CD4-positive, alpha-beta T cell treated with Interleukin-17A for 1 hour (primary cell): ENCODE measurements around the gene COX6B2.

ENCODE experiments used
- DNase-seq: peaks from one replicate; pipeline ENCODE4 v3.0.0-alpha.2; 2020

The COX6B2 gene

DNA sequence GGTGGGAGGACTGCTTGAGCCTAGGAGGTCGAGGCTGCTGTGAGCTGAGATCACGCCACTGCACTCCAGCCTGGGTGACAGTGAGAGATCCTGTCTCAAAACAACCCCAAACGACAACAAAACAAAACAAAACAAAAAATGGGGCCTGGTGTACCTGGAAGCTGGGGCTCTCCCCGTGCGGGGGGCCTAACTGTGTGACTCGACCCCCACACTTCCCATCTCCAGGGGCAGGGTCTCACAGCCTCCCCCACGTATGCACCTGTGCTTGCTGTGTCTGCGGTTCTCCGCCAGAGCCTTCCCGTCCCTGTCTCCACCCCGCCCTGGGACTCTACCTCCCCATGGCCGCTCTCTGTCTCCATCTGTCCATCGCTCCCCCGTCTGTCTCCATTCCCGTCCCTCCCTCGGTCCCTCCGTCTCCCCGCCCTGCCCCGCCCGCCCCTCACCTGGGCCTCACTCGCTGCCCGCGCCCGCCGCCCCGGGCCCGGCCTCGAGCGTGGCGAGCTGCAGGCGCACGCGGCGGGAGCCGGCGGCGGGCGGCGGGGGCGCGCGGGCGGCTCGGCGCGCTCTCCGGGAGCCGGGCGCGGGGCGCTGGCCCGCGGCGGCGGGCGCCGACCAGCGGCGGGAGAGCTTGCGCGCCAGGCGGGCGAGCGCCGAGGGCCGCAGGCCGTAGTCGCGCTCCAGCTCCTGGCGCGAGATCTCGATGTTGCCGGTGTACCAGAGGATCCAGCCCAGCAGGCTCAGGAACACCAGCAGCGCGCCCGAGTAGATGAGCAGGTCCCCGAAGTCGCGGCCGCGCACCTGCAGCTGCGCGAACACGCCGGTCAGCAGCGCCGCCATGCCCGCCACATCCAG, 29.0 kb upstream of the COX6B2 start:
- peak; percentile 52 for DNase-seq

DNA sequence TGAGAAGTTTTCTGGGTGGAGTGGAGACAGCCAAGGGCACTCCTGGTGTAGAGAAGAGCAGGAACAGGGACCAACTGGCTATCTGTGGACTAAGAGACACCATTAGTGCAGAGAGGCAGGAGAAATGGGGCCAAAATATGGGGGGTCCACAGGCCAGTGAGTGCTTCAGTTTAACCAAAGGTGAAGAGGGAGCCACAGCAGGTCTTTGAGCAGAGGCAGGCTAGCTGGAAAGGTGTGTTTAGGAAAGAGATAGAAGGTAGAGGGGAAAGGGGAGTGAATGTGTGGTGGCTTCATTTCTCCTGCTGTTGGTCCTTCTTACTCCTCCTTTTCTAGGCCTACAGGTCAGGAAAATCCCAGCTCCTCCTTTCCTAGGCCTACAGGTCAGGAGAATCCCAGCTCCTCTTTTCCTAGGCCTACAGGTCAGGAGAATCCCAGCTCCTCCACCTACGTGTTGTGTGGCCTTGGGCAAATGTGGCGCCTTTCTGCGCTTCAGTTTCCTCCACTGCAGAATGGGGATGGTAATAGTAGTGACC, 28.1 kb upstream of the COX6B2 start:
- DNase-seq = no peak

DNA sequence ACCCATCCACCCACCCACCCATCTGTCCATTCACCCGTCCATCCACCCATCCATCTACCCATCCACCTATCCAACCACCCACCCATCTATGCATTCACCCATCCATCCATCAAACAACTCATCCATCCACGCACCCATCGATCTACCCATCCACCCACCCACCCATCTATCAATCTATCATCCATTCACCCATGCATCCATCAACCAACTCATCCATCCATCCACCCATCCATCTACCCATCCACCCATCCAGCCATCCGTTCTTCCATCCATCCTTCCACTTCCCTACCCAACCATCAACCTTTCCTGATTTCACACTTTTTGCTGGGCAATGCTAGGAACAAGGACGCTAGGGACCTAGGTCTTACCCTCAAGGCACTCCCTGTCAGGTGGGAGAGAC, 27.5 kb upstream of the COX6B2 start:
- no peak for DNase-seq

DNA sequence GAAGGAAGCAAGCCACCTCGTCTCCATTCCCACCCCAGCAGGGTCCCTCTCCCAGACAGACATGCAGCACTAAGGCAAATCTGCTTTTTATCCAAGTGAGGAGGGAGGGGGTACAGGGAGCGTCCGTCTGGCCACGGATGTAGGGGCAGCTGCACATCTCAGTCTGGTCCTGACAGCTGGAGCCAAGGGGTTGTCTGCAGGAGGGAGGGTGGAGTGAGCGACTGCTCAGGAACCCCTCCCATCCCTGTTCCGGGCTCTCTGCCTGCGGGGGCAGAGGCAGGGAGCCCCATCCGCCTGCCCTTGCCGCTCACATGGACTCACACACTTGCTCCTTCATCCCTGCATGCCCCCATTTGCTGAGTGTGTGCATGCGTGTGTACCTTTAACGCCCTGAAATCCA, 24.7 kb upstream of the COX6B2 start:
- DNase-seq = no peak

GRCh38 chr19:55377356-55378131, 23.0 kb upstream of the COX6B2 start:
- no peak for DNase-seq

DNA sequence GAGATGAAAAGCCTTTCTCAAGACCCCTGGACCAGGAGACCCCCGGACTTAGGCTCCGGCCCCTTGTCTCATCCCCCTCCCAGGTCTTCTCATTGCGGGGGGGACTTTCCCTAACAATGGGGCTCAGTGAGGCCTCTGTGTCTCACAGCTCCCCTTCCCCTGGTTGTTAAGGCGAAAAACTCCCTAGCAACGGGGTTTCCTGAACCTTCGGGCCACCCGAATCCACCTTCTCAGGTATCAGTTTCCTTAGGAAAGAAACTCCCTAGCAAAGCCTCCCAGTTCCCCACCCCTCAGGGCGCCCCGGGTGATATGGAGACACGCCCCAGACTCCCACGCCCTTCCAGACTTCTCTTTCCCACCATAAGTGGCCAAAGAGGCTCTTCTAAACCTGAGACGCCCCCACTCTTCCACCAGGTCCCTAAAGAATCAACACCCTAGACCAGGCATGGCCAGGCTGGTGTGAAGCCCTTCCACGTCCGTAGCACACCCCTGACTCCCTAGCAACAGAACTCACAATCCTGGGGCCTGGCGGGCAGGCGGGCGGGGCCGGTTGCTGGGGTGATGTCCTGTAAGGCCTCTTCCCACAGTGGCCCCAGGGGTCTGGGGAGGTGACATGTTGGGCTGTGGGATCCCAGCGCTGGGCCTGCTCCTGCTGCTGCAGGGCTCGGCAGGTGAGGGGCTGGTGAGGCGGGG, 21.9 kb upstream of the COX6B2 start, which contains the start of gene TMEM190:
Gene TMEM190 (plus strand): TSS at position 586 of the 693 bp plus-strand sequence. CDS start 28 bp downstream, at position 614.
- DNase-seq = no peak

GRCh38 chr19:55373993-55374757, 19.7 kb upstream of the COX6B2 start:
- DNase-seq = no peak

- DNase-seq = no peak
Observed at GRCh38 chr19:55373306-55373992, 18.9 kb upstream of the COX6B2 start.

DNA sequence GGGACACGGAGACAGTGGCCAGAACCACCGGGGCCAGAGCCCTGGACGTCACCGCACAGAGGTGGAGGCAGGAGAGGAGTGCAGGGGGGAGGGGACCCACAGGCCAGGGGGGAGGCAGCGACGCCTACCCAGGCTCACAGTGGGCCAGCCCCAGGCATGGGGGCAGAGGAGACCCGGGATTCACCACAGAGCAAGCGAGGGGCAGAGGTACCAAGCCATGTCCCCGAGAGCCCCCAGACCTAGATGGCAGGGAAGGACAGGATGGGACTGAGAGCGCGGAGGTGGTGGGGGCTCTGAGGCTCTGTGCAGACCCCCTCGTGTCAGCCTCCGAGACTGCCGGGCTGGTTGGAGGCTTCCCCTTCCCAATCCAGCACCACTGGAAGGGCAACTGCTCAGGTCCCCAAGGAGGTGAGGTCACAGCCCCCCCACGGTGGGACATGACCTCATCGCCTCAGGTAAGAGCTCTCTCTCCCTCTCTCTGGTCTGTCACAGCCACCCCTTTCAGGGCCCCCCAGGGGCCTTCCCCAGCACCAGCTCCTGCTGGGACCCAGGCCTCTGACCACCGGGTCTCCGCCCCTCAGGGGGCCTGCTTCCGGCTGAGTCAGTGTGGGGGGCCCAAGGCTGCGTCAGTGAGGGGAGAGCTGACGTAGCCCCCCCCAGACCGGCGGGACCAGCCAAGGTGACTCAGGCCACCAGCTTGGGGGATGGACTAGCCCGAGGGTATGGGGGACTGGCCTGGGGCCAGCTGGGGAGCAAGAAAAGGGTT, 18.0 kb upstream of the COX6B2 start:
- no peak for DNase-seq

- DNase-seq = no peak
Observed at GRCh38 chr19:55370305-55370988, 15.9 kb upstream of the COX6B2 start, which contains the start of gene IL11. Gene IL11 (minus strand): TSS chr19:55370463. CDS start chr19:55370310, 153 bp downstream.

GRCh38 chr19:55369653-55370304, 15.3 kb upstream of the COX6B2 start:
- peak; percentile 48 for DNase-seq

DNA sequence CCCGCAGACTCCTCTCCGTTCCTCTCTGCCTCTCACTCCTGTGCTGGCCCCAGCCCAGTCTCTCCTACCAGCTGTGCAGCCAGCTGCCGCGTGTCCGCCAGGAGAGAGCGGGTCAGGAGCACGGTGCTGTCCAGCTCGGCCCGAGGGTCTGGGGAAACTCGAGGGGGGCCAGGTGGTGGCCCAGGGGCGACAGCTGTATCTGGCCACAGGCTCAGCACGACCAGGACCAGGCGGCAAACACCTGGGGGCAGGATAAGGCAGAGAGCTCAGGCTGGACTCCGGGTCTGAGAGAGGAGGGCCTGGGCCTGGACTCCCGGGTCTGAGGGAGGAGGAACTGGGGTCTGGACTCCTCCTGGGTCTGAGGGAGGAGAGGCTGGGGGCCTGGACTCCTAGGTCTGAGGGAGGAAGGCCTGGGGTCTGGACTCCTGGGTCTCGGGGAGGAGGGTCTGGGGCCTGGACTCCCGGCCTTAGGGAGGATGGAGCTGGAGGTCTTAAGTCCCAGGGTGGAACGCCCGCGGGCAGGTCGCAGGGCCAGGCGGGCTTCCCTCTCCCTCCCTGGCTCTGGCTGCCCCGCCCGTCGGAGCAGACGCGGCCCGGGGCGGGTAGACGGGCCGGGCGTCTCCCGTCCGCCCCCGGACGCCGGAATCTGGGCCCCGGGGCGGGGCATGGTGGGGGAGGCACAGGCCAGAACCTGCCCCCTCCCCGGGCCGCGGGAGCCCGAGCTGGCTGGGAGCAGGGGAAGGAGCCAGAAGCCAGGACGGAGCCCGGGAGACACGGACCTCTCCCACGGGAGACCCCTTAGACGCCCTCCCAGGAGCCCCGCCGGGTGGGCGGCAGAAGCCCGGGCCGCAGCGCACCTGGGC, 14.4 kb upstream of the COX6B2 start:
- DNase-seq = no peak

GRCh38 chr19:55368106-55368505, 13.6 kb upstream of the COX6B2 start:
- DNase-seq = no peak

GRCh38 chr19:55366790-55367189, 12.3 kb upstream of the COX6B2 start:
- DNase-seq = no peak

- DNase-seq = no peak
Observed at GRCh38 chr19:55365964-55366363, 11.4 kb upstream of the COX6B2 start.

DNA sequence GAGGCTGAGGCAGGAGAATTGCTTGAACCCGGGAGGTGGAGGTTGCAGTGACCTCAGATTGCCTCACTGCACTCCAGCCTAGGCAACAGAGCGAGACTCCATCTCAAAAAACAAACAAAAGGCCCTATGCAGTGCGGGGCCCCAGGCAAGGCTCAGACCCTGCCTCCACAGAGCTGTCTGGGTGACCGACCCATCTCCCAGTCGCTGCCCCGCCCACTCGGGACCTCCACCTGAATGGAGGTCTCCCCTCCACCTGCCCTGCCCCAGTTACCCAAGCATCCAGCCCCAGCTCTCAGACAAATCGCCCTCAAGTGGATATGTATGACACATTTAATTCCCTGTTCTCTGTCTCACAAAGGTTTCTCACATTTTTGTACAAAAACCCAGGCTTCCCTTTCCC, 10.7 kb upstream of the COX6B2 start:
- no peak for DNase-seq

DNA sequence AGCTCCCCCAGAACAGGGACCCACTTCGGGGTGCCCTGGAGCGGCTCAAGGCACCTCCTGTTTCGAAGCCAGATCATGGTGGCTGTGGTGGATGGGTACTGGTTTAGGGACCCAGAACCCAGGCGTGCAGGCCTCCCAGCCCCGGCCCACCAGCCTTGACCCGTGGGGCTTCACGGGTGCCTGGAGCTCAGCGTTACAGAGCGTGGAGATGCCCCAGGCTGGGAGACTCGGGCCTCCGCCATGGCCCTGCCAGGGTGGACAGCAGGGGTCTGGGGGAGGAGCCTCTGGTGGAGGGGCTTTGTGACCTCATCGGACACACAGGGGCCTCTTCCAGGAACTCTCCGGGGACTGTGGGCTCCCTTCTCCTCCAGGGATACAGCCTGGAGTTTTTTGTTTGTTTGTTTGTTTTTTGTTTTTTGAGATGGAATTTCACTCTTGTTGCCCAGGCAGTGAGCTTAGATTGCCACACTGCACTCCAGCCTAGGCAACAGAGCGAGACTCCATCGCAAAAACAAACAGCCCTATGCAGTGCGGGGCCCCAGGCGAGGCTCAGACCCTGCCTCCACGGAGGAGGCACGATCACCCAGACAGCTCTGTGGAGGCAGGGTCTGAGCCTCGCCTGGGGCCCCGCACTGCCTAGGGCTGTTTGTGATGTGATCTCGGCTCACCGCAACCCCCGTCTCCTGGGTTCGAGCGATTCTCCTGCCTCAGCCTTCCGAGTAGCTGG, 8.6 kb upstream of the COX6B2 start, which contains the start of gene GARIN5B:
Gene GARIN5B (minus strand): TSS at position 271 of the 727 bp plus-strand sequence. CDS start 194 bp downstream, at position 77.
- DNase-seq = no peak
